Measurements from ENCODE around the gene MBTPS2.
"Not testable (repeated sequence)": the region's sequence is repeated elsewhere in the genome, so short reads cannot be mapped to it uniquely, and the experiment has no call there.

MBTPS2 gene

GRCh38 chrX:21806691-21807090 is 32.7 kb upstream of the MBTPS2 start:
- POLR2A ChIA-PET: no interaction called here
- no peak overlapping the region for H3K4me3 ChIP-seq (ENCODE audit: low read depth, low read length)
- DNase-seq (ENCODE audit: low read depth, low spot score): no peak
- CTCF ChIA-PET: no interaction called here
- TF ChIP-seq CTCF (IDR thresholded peaks at IDR 0.05; ENCODE audit: insufficient read depth, low read length, missing control alignments): no peak

GRCh38 chrX:21811832-21812231 is 27.6 kb upstream of the MBTPS2 start:
- no peak overlapping the region for H3K4me3 ChIP-seq (ENCODE audit: low read depth, low read length)
- ChIA-PET POLR2A (interaction anchor here (1.0 kb wide), 1 partner anchor 28 kb away, joined by 3 read pairs; the partner anchor contains the start of gene MBTPS2), CTCF (no interaction called here)
- no peak for DNase-seq (ENCODE audit: low read depth, low spot score)
- TF ChIP-seq CTCF (IDR thresholded peaks at IDR 0.05; ENCODE audit: insufficient read depth, low read length, missing control alignments): no peak

- TF ChIP-seq CTCF (IDR thresholded peaks at IDR 0.05; ENCODE audit: insufficient read depth, low read length, missing control alignments): no peak
Observed at GRCh38 chrX:21812628-21813027, 26.8 kb upstream of the MBTPS2 start.

GRCh38 chrX:21813612-21814368 is 25.6 kb upstream of the MBTPS2 start:
- no peak for TF ChIP-seq CTCF (IDR thresholded peaks at IDR 0.05; ENCODE audit: insufficient read depth, low read length, missing control alignments)
- no peak for DNase-seq (ENCODE audit: low read depth, low spot score)
- H3K4me3 ChIP-seq (ENCODE audit: low read depth, low read length): no peak overlapping the region
- ChIA-PET CTCF (no interaction called here), POLR2A (no interaction called here)

More at GRCh38 chrX:21812628-21813027, 26.8 kb upstream of the MBTPS2 start:
- CTCF ChIA-PET: no interaction called here
- POLR2A ChIA-PET: interaction anchor here (1.0 kb wide), 1 partner anchor 27 kb away, joined by 3 read pairs; the partner anchor contains the start of gene MBTPS2
- H3K4me3 ChIP-seq (ENCODE audit: low read depth, low read length): no peak overlapping the region
- DNase-seq (ENCODE audit: low read depth, low spot score): no peak

GRCh38 chrX:21816136-21816535 is 23.3 kb upstream of the MBTPS2 start:
- H3K4me3 ChIP-seq (ENCODE audit: low read depth, low read length): no peak overlapping the region
- ChIA-PET CTCF (no interaction called here), POLR2A (no interaction called here)
- DNase-seq (ENCODE audit: low read depth, low spot score): no peak
- no peak for TF ChIP-seq CTCF (IDR thresholded peaks at IDR 0.05; ENCODE audit: insufficient read depth, low read length, missing control alignments)

GRCh38 chrX:21820170-21820569 is 19.2 kb upstream of the MBTPS2 start:
- CTCF ChIA-PET; DNase-seq (ENCODE audit: low read depth, low spot score); H3K4me3 ChIP-seq (ENCODE audit: low read depth, low read length); POLR2A ChIA-PET: not testable (repeated sequence)

- no peak for DNase-seq (ENCODE audit: low read depth, low spot score)
- CTCF ChIA-PET: interaction anchor here (2.3 kb wide), 1 partner anchor 164 kb away, joined by 6 read pairs; no protein-coding TSS in a partner anchor
- TF ChIP-seq CTCF (IDR thresholded peaks at IDR 0.05; ENCODE audit: insufficient read depth, low read length, missing control alignments): no peak
- POLR2A ChIA-PET: no interaction called here
- H3K4me3 ChIP-seq (ENCODE audit: low read depth, low read length): no peak overlapping the region
Observed at GRCh38 chrX:21821875-21822274, 17.5 kb upstream of the MBTPS2 start.

All from AG04449 (cell line).